ENCODE results near the gene ADGRG2. TPM values are rescaled to one million over a fixed set of nuclear protein-coding genes. Genes with fewer than 3 reads are reported as not detected.
"Not testable (repeated sequence)": the region's sequence is repeated elsewhere in the genome, so short reads cannot be mapped to it uniquely, and the experiment has no call there.

The ADGRG2 gene
- total RNA-seq, 1 donor from 2014 or later: not detected

- intact Hi-C loops (cut with micrococcal nuclease): no loop called here
Observed at GRCh38 chrX:19085666-19086065, 36.6 kb downstream of the ADGRG2 start.

GRCh38 chrX:19075754-19076153 is 46.5 kb downstream of the ADGRG2 start:
- intact Hi-C loops (cut with micrococcal nuclease): no loop called here

DNA sequence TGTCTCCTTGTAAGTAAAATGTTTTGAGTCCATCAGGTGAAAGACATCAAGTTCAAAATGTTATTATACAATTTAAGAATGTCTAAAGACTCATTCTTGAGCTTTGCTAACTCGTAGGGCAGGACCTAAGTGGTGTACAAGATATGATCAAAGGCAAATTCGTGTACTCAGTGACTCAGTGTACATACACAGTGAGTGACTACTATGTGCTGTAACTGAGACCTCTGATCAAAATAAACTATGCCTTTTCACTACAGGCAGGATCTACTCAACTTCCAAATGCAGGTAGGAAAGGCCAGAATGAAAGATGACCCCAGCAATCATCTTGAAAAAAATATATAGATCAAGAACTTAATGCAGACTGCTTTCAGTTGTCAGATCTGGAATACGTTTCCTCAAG is 49.9 kb downstream of the ADGRG2 start:
- intact Hi-C loops (cut with micrococcal nuclease): no loop called here

GRCh38 chrX:19070555-19070994 is 51.7 kb downstream of the ADGRG2 start:
- intact Hi-C loops (cut with micrococcal nuclease): no loop called here

- intact Hi-C loops (cut with micrococcal nuclease): not testable (repeated sequence)
Observed at GRCh38 chrX:19066987-19067386, 55.3 kb downstream of the ADGRG2 start.

DNA sequence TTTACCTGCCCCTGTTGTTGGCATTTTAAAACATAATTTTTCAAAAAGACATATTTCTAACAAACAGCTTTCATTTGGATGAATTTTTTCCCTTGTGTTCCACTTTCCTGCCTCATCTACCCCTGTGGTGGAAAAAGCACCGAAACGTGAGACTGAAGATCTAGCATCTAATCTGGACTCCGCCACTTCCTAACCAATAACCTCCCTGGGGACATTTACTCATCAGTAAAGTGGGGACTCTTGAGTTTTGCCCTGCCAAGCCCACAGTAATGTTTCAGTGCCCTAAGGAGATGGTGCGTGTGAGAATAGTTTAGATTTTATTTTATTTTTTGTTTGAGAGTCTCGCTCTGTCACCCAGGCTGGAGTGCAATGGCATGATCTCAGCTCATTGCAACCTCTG is 56.7 kb downstream of the ADGRG2 start:
- intact Hi-C loops (cut with micrococcal nuclease): no loop called here

- intact Hi-C loops (cut with micrococcal nuclease): no loop called here
Observed at GRCh38 chrX:19064175-19064574, 58.1 kb downstream of the ADGRG2 start.

GRCh38 chrX:19063030-19063429 is 59.2 kb downstream of the ADGRG2 start:
- intact Hi-C loops (cut with micrococcal nuclease): no loop called here

- intact Hi-C loops (cut with micrococcal nuclease): no loop called here
Observed at GRCh38 chrX:19059067-19059466, 63.2 kb downstream of the ADGRG2 start.

DNA sequence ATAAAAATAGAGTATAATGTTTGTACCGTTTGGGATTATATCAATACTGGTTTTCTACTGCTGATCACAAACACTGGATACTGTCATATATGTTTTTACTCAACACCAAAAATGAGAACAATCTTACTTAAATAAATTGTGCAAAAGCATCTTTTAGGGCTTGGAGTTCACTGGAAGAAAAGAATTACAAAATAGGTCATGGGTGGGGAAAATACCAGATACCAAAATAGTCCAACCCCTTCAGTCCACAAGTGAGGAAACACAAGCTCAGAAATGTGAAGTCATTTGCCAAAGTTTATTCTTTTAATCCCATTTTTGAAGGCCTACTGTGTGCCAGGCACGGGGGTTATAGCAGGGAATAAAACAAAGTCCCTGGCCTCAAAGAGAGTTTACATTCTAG is 64.4 kb downstream of the ADGRG2 start:
- intact Hi-C loops (cut with micrococcal nuclease): no loop called here

- intact Hi-C loops (cut with micrococcal nuclease): loop anchor here (10.0 kb wide), 1 partner anchor 286 kb away; no protein-coding TSS in a partner anchor
Observed at GRCh38 chrX:19049110-19049509, 73.2 kb downstream of the ADGRG2 start.

DNA sequence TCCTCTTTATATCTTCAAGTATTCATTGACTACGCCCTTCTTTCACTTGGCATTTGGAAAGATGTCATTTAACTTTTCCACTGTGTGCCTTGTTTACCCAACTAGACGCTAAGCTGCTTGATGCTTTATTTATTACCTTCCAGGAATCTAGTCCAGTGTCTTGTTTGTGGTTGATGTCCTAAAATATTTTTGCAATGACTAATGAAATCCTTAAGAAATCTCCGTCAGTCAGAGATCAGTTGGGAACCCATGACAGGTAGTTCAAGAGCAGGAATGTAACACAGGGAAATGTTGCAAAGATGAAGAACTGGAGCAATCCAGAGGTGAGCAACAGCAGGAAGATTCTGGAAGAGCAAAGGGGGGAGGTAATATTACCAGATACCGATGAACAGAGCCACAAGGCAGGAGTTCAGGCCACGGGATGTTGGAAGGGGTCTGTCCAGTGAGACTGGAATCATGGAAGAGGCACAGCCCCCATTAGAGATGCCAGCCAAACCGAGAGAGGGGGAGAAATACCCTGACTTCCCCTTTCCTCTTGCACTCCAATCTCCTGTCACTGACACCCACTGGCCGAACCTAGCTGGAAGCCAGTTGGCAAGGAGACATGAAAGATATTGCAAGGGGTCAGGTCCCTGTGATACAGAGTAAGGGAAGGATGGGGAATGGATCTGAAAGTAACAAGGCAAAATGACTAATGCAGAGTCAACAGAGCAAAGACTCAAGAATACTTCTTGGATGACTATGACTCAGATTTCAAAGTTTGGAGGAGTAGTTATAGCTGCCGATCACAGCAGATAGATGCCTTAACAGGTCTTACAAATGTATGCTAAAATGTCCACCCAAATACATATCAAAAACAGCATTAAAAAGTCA is 75.7 kb downstream of the ADGRG2 start:
- intact Hi-C loops (cut with micrococcal nuclease): loop anchor here (10.0 kb wide), 1 partner anchor 288 kb away; no protein-coding TSS in a partner anchor

GRCh38 chrX:19040373-19040772 is 81.9 kb downstream of the ADGRG2 start:
- intact Hi-C loops (cut with micrococcal nuclease): loop anchor here (10.0 kb wide), 1 partner anchor 294 kb away; no protein-coding TSS in a partner anchor

- intact Hi-C loops (cut with micrococcal nuclease): no loop called here
Observed at GRCh38 chrX:19034025-19034424, 88.2 kb downstream of the ADGRG2 start.

DNA sequence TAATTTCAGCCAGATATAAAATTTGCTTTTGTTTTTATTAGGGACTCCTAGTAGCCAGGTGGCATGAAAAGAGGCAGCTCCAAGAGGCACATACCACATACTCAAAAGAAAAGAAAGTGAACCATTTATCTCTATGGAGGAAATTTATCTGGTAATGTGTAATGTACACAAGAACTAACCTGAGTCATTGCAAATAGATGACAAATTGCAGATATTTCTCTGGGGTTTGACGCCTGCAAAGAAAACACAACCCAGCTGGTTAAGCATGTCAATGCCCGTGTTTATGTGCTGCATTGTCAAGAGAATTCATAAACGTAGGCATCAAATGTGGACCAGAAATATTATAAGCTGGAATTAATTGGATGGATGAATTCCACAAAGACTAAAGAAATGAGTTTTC is 91.5 kb downstream of the ADGRG2 start:
- intact Hi-C loops (cut with micrococcal nuclease): no loop called here

DNA sequence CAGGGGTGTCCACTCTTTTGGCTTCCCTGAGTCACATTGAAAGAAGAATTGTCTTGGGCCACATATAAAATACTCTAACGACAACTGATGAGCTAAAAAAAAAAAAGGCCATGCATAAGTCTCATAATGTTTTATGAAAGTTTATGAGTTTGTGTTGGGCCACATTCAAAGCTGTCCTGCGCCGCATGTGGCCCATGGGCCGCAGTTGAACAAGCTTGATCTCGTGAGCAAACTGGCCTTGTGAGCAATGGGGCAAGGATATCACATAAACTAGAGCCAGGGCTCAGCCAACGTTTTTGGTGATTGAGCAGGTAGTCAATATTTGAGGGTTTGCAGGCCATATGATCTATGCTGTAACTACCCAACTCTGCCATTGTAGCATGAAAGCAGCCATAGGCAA is 93.7 kb downstream of the ADGRG2 start:
- intact Hi-C loops (cut with micrococcal nuclease): no loop called here

GRCh38 chrX:19024366-19024765 is 97.9 kb downstream of the ADGRG2 start:
- intact Hi-C loops (cut with micrococcal nuclease): no loop called here

DNA sequence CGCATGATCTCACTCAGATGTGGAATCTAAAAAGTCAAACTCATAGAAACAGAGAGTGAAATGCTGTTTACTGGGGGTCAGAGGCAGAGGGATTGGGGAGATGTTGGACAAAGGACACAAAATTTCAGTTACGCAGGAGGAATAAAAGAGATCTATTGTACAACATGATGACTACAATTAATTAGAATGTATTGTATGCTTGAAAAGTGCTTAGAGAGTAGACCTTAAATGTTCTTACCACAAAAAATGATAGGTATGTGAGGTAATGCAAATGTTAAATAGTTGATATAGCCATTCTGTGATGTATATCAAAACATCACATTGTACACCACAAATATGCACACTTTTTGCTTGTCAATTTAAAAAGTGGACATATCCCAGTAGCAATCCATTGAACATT is 102.3 kb downstream of the ADGRG2 start:
- intact Hi-C loops (cut with micrococcal nuclease): no loop called here

DNA sequence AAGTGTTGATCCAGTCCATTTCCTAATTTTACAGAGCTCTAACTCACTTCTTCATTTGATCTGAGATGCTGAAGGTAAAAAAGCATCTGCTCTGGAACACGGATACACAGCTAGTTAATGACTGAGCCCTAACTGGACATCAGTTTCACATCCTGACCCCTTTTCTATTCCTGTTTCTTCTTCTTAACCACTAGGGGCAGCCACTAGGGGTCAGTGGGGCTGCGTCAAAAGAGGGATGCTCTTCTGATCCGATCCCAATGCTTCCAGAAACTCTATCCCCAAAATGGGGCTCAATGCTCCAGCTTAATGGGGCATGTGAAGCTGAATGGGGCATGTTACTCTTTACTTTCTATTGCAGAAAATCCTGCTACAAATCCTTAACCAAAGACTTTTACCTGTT is 105.0 kb downstream of the ADGRG2 start:
- intact Hi-C loops (cut with micrococcal nuclease): no loop called here

DNA sequence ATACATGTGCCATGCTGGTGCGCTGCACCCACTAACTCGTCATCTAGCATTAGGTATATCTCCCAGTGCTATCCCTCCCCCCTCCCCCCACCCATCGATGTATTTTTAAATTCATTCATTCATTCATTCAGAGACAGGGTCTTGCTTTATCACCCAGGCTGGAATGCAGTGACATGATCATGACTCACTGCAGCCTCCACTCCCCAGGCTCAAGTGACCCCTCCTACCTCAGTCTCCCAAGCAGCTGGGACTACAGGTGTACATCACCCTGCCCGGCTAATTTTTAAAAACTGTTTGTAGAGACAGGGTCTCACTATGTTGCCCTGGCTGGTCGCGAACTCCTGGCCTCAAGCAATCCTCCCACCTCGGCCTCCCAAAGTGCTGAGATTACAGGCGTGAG is 105.7 kb downstream of the ADGRG2 start:
- intact Hi-C loops (cut with micrococcal nuclease): not testable (repeated sequence)

- intact Hi-C loops (cut with micrococcal nuclease): no loop called here
Observed at GRCh38 chrX:19007868-19008267, 114.4 kb downstream of the ADGRG2 start.

GRCh38 chrX:19007011-19007410 is 115.3 kb downstream of the ADGRG2 start:
- intact Hi-C loops (cut with micrococcal nuclease): no loop called here

- intact Hi-C loops (cut with micrococcal nuclease): no loop called here
Observed at GRCh38 chrX:19005909-19006308, 116.4 kb downstream of the ADGRG2 start.
